Activated naive CD8-positive, alpha-beta T cell treated with anti-CD3 and anti-CD28 coated beads, Interleukin-2, amount 10 ng/mL, durations not matched to agents 7 days and 5 days (primary cell): ENCODE measurements around the gene RTF2. TPM values are rescaled to one million over a fixed set of nuclear protein-coding genes. Genes with fewer than 3 reads are reported as not detected.
A peak's percentile ranks its signal among the peaks of the same experiment; 100 is the strongest.
"Not testable (repeated sequence)": the region's sequence is repeated elsewhere in the genome, so short reads cannot be mapped to it uniquely, and the experiment has no call there.

Experiments used
- ATAC-seq: fragments of 150-1000 bp; cut with Tn5 transposase; one replicate; pipeline ENCODE4 v1.10.0; 2021; ENCODE audit warnings: low read depth, moderate library complexity
- POLR2A ChIA-PET: fragments of 350-600 bp; sonication (Branson Sonifier 250); formaldehyde crosslinking; loops from one replicate; lab custom pipeline; 2021; ENCODE audit warnings: antibody characterized with exemption; lab: Charles Lee
- DNase-seq: peaks from one replicate; pipeline ENCODE4 v3.0.0; 2021
- H3K27ac Mint-ChIP-seq: one replicate; pipeline ENCODE4 v1.8.0; 2022; ENCODE audit warnings: mild to moderate bottlenecking, mixed read lengths
- H3K27me3 Mint-ChIP-seq: one replicate; pipeline ENCODE4 v1.8.0; 2022; ENCODE audit warnings: mild to moderate bottlenecking, moderate library complexity, mixed read lengths
- H3K36me3 Mint-ChIP-seq: one replicate; pipeline ENCODE4 v1.8.0; 2021; ENCODE audit warnings: mild to moderate bottlenecking, mixed read lengths
- H3K4me1 Mint-ChIP-seq: one replicate; pipeline ENCODE4 v1.8.0; 2021; ENCODE audit warnings: mixed read lengths
- H3K4me3 Mint-ChIP-seq: one replicate; pipeline ENCODE4 v1.8.0; 2022; ENCODE audit warnings: mild to moderate bottlenecking, moderate library complexity, mixed read lengths
- H3K9me3 Mint-ChIP-seq: one replicate; pipeline ENCODE4 v1.8.0; 2021; ENCODE audit warnings: mixed read lengths
- total RNA-seq, 2 experiments: library from RNA; stranded (reverse); gene quantifications; one replicate each; pipeline ENCODE4 v1.2.3, GENCODE V29; 2021

RTF2 gene
- total RNA-seq, 2 experiments from 2014 or later, result 99.8 to 101 TPM

DNA sequence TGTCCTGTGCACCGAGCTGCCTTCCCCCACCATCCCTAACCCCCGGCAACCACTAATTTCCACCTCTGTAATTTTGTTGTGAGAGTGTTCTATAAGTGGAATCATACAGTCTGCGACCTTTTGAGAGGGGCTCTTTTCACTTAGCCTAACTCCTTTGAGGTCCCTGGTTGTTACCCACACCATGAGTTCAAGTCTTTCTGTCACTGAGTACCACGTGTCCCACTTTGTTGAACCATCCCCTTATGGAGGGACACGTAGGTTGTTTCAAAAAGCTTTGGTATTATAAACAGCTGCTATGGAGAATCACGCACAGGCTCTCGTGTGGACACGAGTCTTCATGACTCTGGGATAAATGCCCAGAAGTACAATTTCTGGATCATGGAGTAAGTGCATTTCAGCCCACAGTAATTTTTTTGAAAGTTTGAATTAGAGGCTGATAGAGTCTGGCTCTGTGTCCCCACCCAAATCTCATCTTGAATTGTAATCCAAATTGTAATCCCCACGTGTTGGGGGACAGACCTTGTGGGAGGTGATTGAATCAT is 74.1 kb downstream of the RTF2 start:
- H3K9me3 Mint-ChIP-seq, result no peaks in the 10 kb centered on the region
- no peaks in the 10 kb centered on the region for H3K4me1 Mint-ChIP-seq
- POLR2A ChIA-PET, result no interaction called here
- no peak overlapping the region for H3K4me3 Mint-ChIP-seq
- ATAC-seq (no peak), DNase-seq (no peak)
- H3K36me3 Mint-ChIP-seq, result no peaks in the 10 kb centered on the region
- no peaks in the 10 kb centered on the region for H3K27me3 Mint-ChIP-seq
- no peak overlapping the region for H3K27ac Mint-ChIP-seq

DNA sequence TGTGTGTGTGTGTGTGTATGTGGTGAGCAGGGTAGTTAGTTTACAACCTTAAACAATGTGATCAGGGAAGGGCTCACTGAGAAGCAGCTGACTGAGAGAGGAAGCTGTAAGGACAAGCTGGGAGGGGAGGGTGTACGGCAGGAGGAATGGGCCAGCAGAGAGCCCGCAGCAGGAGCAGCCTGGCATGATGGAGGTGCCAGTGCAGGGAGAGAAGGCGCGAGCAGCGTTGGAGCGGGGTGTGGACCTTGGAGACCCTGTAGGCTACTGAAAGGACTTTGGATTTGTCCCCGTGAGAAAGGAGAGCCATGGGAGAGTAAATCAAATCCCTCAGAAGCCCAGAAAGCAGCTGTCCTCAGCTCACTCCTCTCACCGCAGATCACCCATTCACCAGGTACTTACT is 83.1 kb downstream of the RTF2 start:
- no peaks in the 10 kb centered on the region for H3K9me3 Mint-ChIP-seq
- no peaks in the 10 kb centered on the region for H3K36me3 Mint-ChIP-seq
- ATAC-seq (no peak), DNase-seq (no peak)
- H3K4me1 Mint-ChIP-seq, result peaks cover 6% of the 10 kb centered on the region
- H3K4me3 Mint-ChIP-seq, result no peak overlapping the region
- POLR2A ChIA-PET, result no interaction called here
- H3K27me3 Mint-ChIP-seq, result no peaks in the 10 kb centered on the region
- no peak overlapping the region for H3K27ac Mint-ChIP-seq

DNA sequence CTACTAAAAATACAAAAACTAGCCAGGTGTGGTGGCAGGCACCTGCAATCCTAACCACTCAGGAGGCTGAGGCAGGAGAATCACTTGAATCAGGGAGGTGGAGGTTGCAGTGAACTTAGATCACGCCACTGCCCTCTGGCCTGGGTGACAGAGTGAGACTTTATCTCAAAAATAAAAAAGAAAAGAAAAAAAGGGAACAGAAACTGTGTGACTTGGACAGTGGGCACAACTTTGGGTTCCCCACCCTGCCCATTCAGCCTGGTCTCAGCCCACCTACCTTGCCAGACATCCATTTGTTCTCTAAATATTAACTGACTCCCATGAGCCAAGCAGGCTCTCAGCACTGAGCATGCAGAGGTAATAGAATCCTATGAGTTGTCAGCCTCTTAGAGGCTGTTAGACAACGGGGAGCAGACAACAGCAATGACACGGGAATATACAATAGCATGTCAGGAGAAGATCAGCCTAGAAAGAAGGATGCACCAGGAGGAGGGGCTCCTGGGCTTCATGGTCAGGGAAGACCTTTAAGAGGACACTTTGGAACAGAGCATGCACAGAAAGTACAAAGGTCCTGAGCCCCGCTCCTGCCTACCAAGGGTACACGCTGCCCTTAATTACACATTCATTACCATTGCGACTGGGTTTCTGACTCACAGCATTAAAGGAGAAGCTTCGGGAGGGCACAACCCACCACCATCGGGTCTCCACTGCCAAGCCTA is 84.6 kb downstream of the RTF2 start:
- POLR2A ChIA-PET, result no interaction called here
- Mint-ChIP-seq H3K36me3 (no peaks in the 10 kb centered on the region), H3K4me3 (no peak overlapping the region), H3K27me3 (no peaks in the 10 kb centered on the region), H3K4me1 (peaks cover 6% of the 10 kb centered on the region), H3K27ac (no peak overlapping the region), H3K9me3 (no peaks in the 10 kb centered on the region)
- ATAC-seq (no peak), DNase-seq (no peak)

DNA sequence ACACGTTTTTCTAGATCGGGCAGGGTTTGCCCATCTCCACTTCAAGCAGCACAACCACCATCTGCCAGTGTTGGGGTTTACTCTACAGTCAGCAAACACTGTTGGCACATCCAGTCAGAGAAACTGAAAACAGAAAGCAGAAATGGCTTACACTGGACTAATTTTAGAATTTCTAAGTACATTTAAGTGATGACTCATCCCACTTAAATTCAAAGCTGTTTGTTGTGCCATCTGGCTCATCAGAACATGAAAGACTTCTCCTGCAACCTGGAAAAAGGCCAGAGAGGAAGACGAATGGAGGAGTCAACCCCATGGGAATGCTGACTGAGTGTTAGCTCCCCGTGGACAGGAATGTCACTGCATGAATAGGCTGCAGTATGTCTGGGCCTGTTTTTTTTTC is 86.4 kb downstream of the RTF2 start:
- H3K27ac Mint-ChIP-seq, result peak overlapping the region; percentile 20
- DNase-seq, result no peak
- POLR2A ChIA-PET, result no interaction called here
- no peaks in the 10 kb centered on the region for H3K9me3 Mint-ChIP-seq
- peaks cover 6% of the 10 kb centered on the region for H3K4me1 Mint-ChIP-seq
- no peaks in the 10 kb centered on the region for H3K36me3 Mint-ChIP-seq
- H3K4me3 Mint-ChIP-seq, result no peak overlapping the region
- ATAC-seq, result no peak
- H3K27me3 Mint-ChIP-seq, result no peaks in the 10 kb centered on the region

DNA sequence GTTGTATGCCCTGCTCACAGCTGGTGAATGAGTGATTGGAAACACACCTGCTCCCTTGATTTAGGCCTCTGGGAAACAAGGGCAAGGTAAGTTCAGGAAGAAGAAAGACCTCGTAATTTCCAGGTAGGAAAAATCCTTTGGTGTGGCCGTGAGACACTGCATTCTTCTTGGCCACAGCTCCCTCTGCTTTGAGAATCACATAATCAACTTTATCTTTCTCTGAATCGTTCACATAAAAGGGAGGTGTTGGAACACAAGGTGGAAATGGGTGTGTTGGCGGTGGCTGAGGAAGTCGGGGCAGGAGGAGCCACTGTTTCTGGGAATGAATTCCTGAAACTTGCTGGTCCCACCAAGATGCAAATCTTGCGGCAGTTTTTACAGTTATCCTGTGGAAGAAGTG is 90.5 kb downstream of the RTF2 start:
- Mint-ChIP-seq H3K9me3 (no peaks in the 10 kb centered on the region), H3K36me3 (no peaks in the 10 kb centered on the region), H3K27ac (no peak overlapping the region), H3K27me3 (peaks cover 2% of the 10 kb centered on the region), H3K4me1 (peaks cover 6% of the 10 kb centered on the region), H3K4me3 (no peak overlapping the region)
- no peak for ATAC-seq
- DNase-seq, result no peak
- POLR2A ChIA-PET, result no interaction called here

DNA sequence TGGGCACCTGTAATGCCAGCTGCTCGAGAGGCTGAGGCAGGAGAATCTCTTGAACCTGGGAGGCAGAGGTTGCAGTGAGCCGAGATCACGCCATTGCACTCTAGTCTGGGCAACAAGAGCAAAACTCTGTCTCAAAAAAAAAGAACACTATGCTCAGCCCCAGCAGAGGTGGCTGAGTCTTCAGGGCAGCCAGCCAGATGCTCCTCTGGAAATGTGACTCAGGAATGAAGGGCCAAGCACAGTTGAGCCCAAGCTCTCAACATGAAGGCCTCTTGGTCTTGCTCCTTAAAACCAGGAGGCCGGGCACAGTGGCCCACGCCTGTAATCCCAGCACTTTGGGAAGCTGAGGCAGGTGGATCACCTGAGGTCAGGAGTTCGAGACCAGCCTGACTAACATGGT is 96.1 kb downstream of the RTF2 start:
- H3K27ac Mint-ChIP-seq, H3K4me1 Mint-ChIP-seq, H3K36me3 Mint-ChIP-seq, DNase-seq, POLR2A ChIA-PET, H3K9me3 Mint-ChIP-seq, H3K4me3 Mint-ChIP-seq, H3K27me3 Mint-ChIP-seq, ATAC-seq: not testable (repeated sequence)

DNA sequence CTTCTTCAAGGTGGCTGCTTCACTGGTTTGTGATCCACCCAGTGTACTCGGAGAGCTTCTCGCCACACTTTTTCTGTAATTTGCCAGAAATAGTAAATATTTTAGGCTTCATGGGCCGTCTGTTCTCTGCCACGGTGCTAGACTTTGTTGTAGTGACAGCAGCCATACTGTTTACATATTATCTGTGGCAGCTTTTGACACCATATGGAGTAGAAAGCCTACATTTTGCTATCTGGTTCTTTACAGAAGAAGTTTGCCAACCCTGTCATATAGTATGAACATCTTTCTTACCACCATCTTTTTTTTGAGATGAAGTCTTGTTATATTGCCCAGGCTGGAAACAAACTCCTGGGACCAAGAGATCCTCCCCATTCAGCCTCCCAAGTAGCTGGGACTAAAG is 97.1 kb downstream of the RTF2 start:
- no peaks in the 10 kb centered on the region for H3K9me3 Mint-ChIP-seq

DNA sequence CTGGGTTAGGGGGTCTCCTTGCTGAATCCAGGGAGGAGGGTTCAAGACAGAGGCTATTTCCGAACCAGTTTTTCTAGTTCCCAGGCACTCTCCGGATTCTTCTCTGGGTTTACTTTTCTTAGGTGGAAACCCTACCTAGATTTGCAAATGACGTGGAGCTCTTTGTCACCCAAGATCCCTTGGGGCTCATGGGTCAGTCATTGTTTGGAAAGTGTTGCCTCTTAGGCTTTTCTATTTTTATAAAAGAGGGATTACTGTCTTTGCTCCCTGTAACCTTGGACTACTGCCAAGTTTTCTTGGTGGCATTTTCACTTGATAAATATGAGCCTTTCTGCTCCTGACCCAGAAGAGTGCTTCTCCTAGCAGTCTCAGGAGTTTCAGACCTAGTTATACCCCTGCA is 98.2 kb downstream of the RTF2 start:
- H3K27me3 Mint-ChIP-seq, result no peaks in the 10 kb centered on the region

More for the DNA sequence above, 97.1 kb downstream of the RTF2 start:
- no peaks in the 10 kb centered on the region for H3K36me3 Mint-ChIP-seq
- DNase-seq (no peak), ATAC-seq (no peak)
- no peaks in the 10 kb centered on the region for H3K4me1 Mint-ChIP-seq
- H3K27ac Mint-ChIP-seq, result no peak overlapping the region
- POLR2A ChIA-PET, result no interaction called here
- no peaks in the 10 kb centered on the region for H3K27me3 Mint-ChIP-seq
- no peak overlapping the region for H3K4me3 Mint-ChIP-seq

More for the DNA sequence above, 98.2 kb downstream of the RTF2 start:
- ATAC-seq (no peak), DNase-seq (no peak)
- no peak overlapping the region for H3K27ac Mint-ChIP-seq
- H3K4me1 Mint-ChIP-seq, result no peaks in the 10 kb centered on the region
- no peak overlapping the region for H3K4me3 Mint-ChIP-seq
- POLR2A ChIA-PET, result no interaction called here
- H3K9me3 Mint-ChIP-seq, result no peaks in the 10 kb centered on the region
- no peaks in the 10 kb centered on the region for H3K36me3 Mint-ChIP-seq

Other genes starting within 250 kb of the RTF2 start
- not detected for gene MC3R, start 219.9 kb upstream of the RTF2 start, total RNA-seq
- gene FAM210B, start 109.7 kb upstream of the RTF2 start, total RNA-seq, result 10 to 100 TPM; 10.9 to 13.6 TPM
- 10 to 100 TPM; 52.4 to 60.1 TPM for gene AURKA, start 76.4 kb upstream of the RTF2 start, total RNA-seq
- gene CSTF1, start 76.0 kb upstream of the RTF2 start, total RNA-seq, result 10 to 100 TPM; 55.7 to 58.3 TPM
- 10 to 100 TPM; 14.2 to 18.7 TPM for gene CASS4, start 56.4 kb upstream of the RTF2 start, total RNA-seq
- 1 to 10 TPM; 3.3 to 4.1 TPM for gene FAM209A, start 56.1 kb downstream of the RTF2 start, total RNA-seq
- gene FAM209B, start 64.6 kb downstream of the RTF2 start, total RNA-seq, result 1 to 10 TPM; 1.1 to 1.8 TPM
- not detected for gene TFAP2C, start 160.7 kb downstream of the RTF2 start, total RNA-seq